ENCODE data around the gene MAPKAP1.
"Not testable (repeated sequence)": the region's sequence is repeated elsewhere in the genome, so short reads cannot be mapped to it uniquely, and the experiment has no call there.

The MAPKAP1 gene

GRCh38 chr9:125696106-125696647, 10.8 kb downstream of the MAPKAP1 start:
- H3K27me3 ChIP-seq (ENCODE audit: insufficient read depth, poor library complexity, severe bottlenecking) = no peaks in the 10 kb centered on the region
- peaks cover 9% of the 10 kb centered on the region for H3K36me3 ChIP-seq (ENCODE audit: low read depth)
- ATAC-seq (ENCODE audit: low read depth) = no peak
- H3K4me1 ChIP-seq (ENCODE audit: insufficient read depth, poor library complexity, severe bottlenecking) = peaks cover 8% of the 10 kb centered on the region
- no peaks in the 10 kb centered on the region for H3K9me3 ChIP-seq (ENCODE audit: severe bottlenecking)
- no peak overlapping the region for H3K4me3 ChIP-seq (ENCODE audit: severe bottlenecking)
- H3K27ac ChIP-seq (ENCODE audit: poor library complexity, severe bottlenecking) = no peak overlapping the region
- DNase-seq (ENCODE audit: low spot score) = no peak
- TF ChIP-seq CTCF (IDR thresholded peaks at IDR 0.05; ENCODE audit: poor library complexity, severe bottlenecking) = no peak

- H3K9me3 ChIP-seq (ENCODE audit: severe bottlenecking); H3K27ac ChIP-seq (ENCODE audit: poor library complexity, severe bottlenecking); H3K4me1 ChIP-seq (ENCODE audit: insufficient read depth, poor library complexity, severe bottlenecking); H3K27me3 ChIP-seq (ENCODE audit: insufficient read depth, poor library complexity, severe bottlenecking); H3K36me3 ChIP-seq (ENCODE audit: low read depth); H3K4me3 ChIP-seq (ENCODE audit: severe bottlenecking); ATAC-seq (ENCODE audit: low read depth); DNase-seq (ENCODE audit: low spot score): not testable (repeated sequence)
Observed at GRCh38 chr9:125695548-125695947, 11.5 kb downstream of the MAPKAP1 start.

- no peak for DNase-seq (ENCODE audit: low spot score)
- H3K4me3 ChIP-seq (ENCODE audit: severe bottlenecking) = no peak overlapping the region
- H3K27ac ChIP-seq (ENCODE audit: poor library complexity, severe bottlenecking) = no peak overlapping the region
- no peak for TF ChIP-seq CTCF (IDR thresholded peaks at IDR 0.05; ENCODE audit: poor library complexity, severe bottlenecking)
- H3K4me1 ChIP-seq (ENCODE audit: insufficient read depth, poor library complexity, severe bottlenecking) = no peaks in the 10 kb centered on the region
- no peaks in the 10 kb centered on the region for H3K9me3 ChIP-seq (ENCODE audit: severe bottlenecking)
- peaks cover 4% of the 10 kb centered on the region for H3K36me3 ChIP-seq (ENCODE audit: low read depth)
- no peaks in the 10 kb centered on the region for H3K27me3 ChIP-seq (ENCODE audit: insufficient read depth, poor library complexity, severe bottlenecking)
- ATAC-seq (ENCODE audit: low read depth) = no peak
Observed at GRCh38 chr9:125694478-125694877, 12.5 kb downstream of the MAPKAP1 start.

- not testable (repeated sequence) for H3K4me3 ChIP-seq (ENCODE audit: severe bottlenecking); ATAC-seq (ENCODE audit: low read depth); H3K9me3 ChIP-seq (ENCODE audit: severe bottlenecking); H3K36me3 ChIP-seq (ENCODE audit: low read depth); H3K27ac ChIP-seq (ENCODE audit: poor library complexity, severe bottlenecking); DNase-seq (ENCODE audit: low spot score); H3K4me1 ChIP-seq (ENCODE audit: insufficient read depth, poor library complexity, severe bottlenecking); H3K27me3 ChIP-seq (ENCODE audit: insufficient read depth, poor library complexity, severe bottlenecking)
Observed at GRCh38 chr9:125693492-125693891, 13.5 kb downstream of the MAPKAP1 start.

- no peak for DNase-seq (ENCODE audit: low spot score)
- Histone ChIP-seq H3K27me3 (ENCODE audit: insufficient read depth, poor library complexity, severe bottlenecking) (no peaks in the 10 kb centered on the region), H3K9me3 (ENCODE audit: severe bottlenecking) (no peaks in the 10 kb centered on the region), H3K36me3 (ENCODE audit: low read depth) (peaks cover 4% of the 10 kb centered on the region; the same call in 1 of the 2 replicates), H3K4me3 (ENCODE audit: severe bottlenecking) (no peak overlapping the region), H3K27ac (ENCODE audit: poor library complexity, severe bottlenecking) (no peak overlapping the region), H3K4me1 (ENCODE audit: insufficient read depth, poor library complexity, severe bottlenecking) (no peaks in the 10 kb centered on the region)
- TF ChIP-seq CTCF (IDR thresholded peaks at IDR 0.05; ENCODE audit: poor library complexity, severe bottlenecking) = no peak
- ATAC-seq (ENCODE audit: low read depth) = no peak
Observed at GRCh38 chr9:125691869-125692268, 15.1 kb downstream of the MAPKAP1 start.

GRCh38 chr9:125690679-125691078, 16.3 kb downstream of the MAPKAP1 start:
- H3K27ac ChIP-seq (ENCODE audit: poor library complexity, severe bottlenecking) = no peak overlapping the region
- no peaks in the 10 kb centered on the region for H3K9me3 ChIP-seq (ENCODE audit: severe bottlenecking)
- ATAC-seq (ENCODE audit: low read depth) (no peak), DNase-seq (ENCODE audit: low spot score) (no peak)
- no peaks in the 10 kb centered on the region for H3K4me1 ChIP-seq (ENCODE audit: insufficient read depth, poor library complexity, severe bottlenecking)
- no peak for TF ChIP-seq CTCF (IDR thresholded peaks at IDR 0.05; ENCODE audit: poor library complexity, severe bottlenecking)
- no peak overlapping the region for H3K4me3 ChIP-seq (ENCODE audit: severe bottlenecking)
- H3K36me3 ChIP-seq (ENCODE audit: low read depth) = peaks cover 1% of the 10 kb centered on the region
- no peaks in the 10 kb centered on the region for H3K27me3 ChIP-seq (ENCODE audit: insufficient read depth, poor library complexity, severe bottlenecking)
